HEK293 (cell line): ENCODE measurements around the gene PITPNM3.

ENCODE experiments used
- CTCF ChIP-seq: fragments of 450-650 bp; formaldehyde crosslinking; IDR thresholded peaks from 2 replicates; pipeline ENCODE4 v1.5.1; 2016; ENCODE audit warnings: missing biosample characterization, missing genetic modification characterization
- PATZ1 ChIP-seq: fragments of 450-650 bp; formaldehyde crosslinking; IDR thresholded peaks from 2 replicates; pipeline ENCODE4 v1.5.1; 2016; ENCODE audit warnings: missing biosample characterization, missing genetic modification characterization
- ZFP3 ChIP-seq: fragments of 450-650 bp; formaldehyde crosslinking; IDR thresholded peaks from 2 replicates; pipeline ENCODE4 v1.5.1; 2016; ENCODE audit warnings: low read depth, missing biosample characterization, missing genetic modification characterization
- ZNF302 ChIP-seq: fragments of 450-650 bp; formaldehyde crosslinking; IDR thresholded peaks from 2 replicates; pipeline ENCODE4 v1.5.1; 2016; ENCODE audit warnings: missing biosample characterization, missing genetic modification characterization, low read depth
- ZNF335 ChIP-seq: fragments of 450-650 bp; formaldehyde crosslinking; conservative IDR thresholded peaks from 2 replicates; pipeline ENCODE4 v1.5.1; 2016; ENCODE audit warnings: missing biosample characterization, missing genetic modification characterization
- ZNF362 ChIP-seq: fragments of 450-650 bp; formaldehyde crosslinking; IDR thresholded peaks from 2 replicates; pipeline ENCODE4 v1.5.1; 2016; ENCODE audit warnings: missing biosample characterization, missing genetic modification characterization
- ZNF660 ChIP-seq: fragments of 450-650 bp; IDR thresholded peaks from 2 replicates; pipeline ENCODE4 v1.5.1; 2018; ENCODE audit warnings: missing biosample characterization, mild to moderate bottlenecking, missing genetic modification characterization
- TF ChIP-seq, protein P1 (sequence below): fragments of 450-650 bp; formaldehyde crosslinking; IDR thresholded peaks from 2 replicates; pipeline ENCODE4 v1.5.1; 2016; ENCODE audit warnings: missing biosample characterization, missing genetic modification characterization

DNA sequence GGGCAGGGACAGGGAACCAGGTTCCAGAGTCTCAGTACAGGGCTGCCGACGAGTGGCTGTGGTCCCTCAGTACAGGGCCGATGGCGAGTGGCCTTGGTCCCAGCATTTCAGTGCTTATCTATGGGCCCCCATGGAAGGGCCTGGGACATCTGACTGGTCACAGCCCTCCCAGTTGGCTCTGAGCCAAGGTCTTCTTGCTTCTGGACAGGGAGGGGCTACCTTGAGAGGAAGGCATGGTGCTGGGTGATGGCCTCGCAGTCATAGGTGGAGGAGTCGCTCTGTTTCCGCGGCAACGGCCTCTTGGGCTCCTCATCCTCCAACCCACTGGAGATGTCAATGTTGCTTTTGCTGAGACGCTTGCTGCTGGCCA is 79.6 kb downstream of the PITPNM3 start:
- TF ChIP-seq PATZ1 (tag by site-specific recombination) (no peak), ZNF660 (tag by site-specific recombination) (no peak), CTCF (tag by site-specific recombination) (no peak), ZNF335 (tag by site-specific recombination) (no peak), ZNF362 (no peak), ZFP3 (tag by site-specific recombination) (no peak), ZNF302 (tag by site-specific recombination) (no peak)
- TF ChIP-seq, protein P1, sequence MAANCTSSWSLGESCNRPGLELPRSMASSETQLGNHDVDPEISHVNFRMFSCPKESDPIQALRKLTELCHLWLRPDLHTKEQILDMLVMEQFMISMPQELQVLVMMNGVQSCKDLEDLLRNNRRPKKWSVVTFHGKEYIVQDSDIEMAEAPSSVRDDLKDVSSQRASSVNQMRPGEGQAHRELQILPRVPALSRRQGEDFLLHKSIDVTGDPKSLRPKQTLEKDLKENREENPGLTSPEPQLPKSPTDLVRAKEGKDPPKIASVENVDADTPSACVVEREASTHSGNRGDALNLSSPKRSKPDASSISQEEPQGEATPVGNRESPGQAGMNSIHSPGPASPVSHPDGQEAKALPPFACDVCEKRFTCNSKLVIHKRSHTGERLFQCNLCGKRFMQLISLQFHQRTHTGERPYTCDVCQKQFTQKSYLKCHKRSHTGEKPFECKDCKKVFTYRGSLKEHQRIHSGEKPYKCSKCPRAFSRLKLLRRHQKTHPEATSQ = no peak
